Activated T-cell treated with anti-CD3 and anti-CD28 coated beads for 24 hours (primary cell): ENCODE measurements around the gene SEL1L.
A peak's percentile ranks its signal among the peaks of the same experiment; 100 is the strongest.
"Not testable (repeated sequence)": the region's sequence is repeated elsewhere in the genome, so short reads cannot be mapped to it uniquely, and the experiment has no call there.

Experiments
- DNase-seq: peaks from one replicate; pipeline ENCODE4 v3.0.0-alpha.2; 2020; ENCODE audit warnings: low read depth

SEL1L gene

DNA sequence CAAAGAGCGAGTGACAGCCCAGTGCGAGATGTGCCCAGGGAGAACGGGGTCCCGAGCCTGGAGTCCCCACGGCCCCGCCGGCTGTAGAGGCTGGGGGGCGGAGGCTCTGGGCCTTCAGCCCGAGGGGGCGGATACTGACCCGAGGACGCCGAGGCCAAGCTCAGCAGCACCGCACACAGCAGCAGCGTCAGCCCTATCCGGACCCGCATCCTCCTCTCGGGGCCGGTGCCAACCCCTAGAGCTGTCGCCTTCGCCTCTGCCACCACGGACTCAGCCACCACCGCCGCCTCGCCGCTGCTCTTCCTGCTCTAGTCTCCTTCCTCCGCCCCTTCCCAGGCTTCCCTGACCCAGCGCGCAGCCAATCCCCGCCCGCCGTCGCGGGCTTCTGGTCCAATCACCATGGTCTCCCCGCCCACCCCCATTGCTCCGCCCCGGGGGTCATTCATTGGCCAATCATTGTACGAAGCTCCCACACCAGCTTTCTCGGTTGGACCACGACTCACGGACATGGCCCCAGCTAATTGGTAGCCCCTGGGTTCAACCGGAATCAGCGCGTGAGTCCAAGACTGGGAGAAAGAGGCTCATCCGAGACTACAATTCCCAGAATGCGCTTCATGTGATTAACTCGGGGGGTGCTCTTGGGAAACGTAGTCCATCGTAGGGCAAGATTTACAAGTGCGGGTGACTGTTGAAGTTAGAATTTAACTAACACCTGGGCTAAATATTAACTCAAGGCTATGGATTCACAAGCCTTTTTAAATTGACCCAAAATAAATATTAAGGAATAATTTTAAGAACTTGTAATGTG lies at the start of gene SEL1L:
Gene SEL1L, minus strand, starts transcription at position 318 of the 808 bp plus-strand sequence. Its CDS starts 109 bp downstream, at position 209.
- DNase-seq, result peak; percentile 100

DNA sequence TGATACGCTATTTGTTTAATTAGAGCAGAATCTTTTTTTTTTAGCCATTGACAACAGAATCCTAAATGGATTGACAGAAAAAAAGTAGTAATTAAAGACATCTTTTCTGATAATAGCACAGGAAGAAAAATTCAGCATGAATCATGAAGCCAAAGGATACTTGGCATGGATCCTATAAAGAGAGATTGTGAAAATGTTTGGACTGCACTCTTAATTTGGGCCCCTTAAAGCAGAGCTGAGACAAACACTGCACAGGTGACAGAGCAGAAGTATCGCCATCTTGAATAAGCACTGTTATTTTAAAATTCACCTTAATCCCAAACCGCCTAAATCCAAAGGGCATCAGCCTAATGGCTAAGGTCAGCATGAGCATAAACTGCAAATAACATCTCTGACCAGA lies 48.8 kb upstream of the SEL1L start:
- DNase-seq, result no peak

DNA sequence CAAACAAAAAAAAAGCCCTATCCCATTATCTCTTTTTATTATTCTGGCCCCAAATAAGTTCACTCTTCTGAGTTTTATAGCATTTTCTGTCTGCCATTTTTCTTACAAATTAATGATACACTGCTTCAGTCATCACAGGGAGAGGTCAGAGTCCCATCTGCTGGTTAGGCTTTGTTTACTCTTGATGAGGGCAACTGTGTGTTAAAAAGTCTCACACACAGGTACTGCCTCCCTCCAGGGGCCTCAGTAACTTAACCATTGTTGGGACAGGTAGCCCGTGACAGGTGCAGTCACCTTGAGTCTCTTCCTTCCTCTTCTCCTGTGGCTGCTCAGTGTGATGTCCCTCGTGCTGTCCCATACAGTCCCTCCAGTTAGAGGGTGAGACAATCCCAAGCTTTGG lies 45.5 kb upstream of the SEL1L start:
- no peak for DNase-seq

DNA sequence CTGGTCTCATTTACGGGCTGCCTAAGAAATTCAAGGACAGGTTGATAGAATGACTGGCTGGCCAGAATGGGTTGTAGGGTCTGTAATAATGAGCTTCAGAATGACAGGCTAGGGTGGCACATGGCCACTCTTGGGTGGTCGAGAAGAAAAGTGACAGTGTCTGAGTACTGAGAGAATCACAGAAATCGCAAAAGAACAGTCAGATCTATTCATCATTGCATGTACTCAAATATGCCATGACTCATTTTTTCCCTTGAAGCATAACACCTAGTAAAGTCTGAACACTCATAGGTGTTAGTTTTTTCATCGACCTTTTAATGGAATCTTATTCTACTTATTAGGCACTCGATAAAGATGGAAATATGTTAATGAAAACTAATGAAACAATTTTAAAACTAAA lies 37.8 kb upstream of the SEL1L start:
- DNase-seq, result no peak

DNA sequence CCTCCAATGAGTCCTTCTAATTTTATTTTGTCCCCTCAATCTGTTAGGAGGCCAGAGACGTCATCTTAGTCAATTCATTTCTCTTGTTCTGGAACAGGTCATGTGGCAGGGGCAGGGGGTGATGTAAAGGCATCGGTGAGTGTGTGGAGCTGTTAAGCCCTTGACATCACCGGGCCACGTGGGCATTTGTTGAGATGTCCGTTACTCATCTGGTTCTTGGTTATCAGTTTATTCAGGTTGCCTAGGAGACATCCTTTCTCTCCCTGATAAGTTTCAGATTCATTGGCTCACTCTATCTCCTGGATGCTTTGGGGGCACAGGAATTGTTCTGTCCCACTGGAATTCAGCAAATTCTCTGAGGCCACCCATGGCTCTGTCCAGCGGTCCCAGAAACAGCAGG lies 33.6 kb upstream of the SEL1L start:
- no peak for DNase-seq

DNA sequence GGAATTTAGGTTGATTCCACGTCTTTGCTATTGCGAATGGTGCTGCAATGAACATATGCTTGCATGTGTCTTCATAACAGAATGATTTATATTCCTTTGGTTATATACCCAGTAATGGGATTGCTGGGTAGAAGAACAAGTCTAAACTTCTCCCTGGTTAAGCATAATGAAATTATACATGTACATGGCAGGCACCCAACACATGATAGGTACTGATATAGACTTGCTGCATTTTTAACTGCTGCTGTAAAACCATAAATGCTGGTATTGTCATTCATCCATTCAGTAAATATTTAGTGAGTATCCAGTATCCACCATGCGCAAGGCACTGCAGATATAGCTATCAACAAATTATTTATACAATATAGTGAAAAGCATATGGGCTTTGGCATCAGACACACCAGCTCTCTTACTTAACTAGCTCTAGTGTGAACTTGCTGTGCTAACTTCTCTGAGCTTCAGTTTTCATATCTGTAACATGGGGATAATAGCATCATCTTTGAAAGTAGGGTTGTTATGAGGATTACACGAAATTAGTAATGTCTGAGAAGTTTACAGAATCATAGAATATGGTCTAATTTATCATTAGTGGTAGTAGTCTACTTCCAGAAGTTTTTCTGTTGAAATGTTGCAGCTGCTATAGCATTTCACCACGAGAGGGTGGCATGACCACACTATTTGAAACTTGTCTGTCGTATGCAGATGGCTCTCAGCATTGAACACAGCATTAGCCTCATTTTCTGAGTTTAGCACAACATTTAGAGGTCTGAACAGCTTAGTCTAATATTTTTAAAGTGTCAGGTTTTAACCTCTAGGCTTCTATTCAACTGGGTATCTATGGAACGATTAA lies 32.0 kb upstream of the SEL1L start:
- no peak for DNase-seq

DNA sequence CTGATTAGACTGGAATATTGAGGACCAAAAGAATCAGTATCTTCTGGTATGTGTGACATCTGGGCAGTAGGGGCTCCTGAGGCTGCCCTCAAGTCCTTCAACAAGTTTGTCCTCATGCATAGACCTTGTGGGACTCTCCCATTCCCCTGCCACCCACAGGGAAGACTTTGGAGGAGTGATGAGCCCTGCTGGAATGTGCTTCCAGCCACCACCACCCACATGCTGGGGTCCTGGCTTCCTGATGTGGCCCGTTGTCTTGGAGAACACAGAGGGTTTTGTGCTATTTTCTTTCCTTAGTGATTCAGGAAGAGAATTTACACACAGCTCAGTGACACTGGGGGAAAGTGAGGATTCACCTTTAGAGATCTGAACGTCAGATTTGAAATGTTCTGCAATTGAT lies 29.2 kb upstream of the SEL1L start:
- no peak for DNase-seq

DNA sequence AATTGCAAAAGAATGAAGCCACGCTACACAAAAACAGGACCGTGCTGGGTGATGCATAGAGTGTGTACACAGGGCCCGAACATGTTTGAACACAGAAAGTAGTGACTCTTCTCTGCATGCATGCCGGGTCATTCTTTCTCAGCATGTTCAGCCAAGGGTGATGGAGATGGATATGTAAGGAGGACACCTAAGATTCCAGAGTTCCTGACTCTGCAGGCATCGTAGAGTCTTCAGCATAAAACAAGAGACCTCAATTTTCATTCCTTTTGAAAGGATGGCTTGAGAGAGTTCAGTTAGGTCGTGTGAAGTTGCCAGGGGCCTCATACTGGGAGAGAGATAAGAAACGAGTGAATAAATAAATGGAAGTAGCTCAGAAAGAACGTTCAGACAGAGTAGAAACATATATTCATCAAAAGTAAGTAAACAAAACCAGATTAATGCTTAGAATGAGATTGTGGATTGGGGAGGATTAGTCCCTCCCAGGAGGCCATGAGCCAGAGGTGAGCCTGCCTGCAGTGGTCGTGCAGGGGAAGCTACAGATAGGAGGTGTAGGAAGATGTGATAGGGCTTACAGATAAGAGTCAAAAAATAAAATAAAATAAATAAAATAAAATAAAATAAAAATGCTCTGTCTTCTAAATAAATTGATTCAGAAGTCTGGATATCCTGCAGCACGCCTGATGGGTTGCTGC lies 27.6 kb upstream of the SEL1L start:
- DNase-seq, result no peak

DNA sequence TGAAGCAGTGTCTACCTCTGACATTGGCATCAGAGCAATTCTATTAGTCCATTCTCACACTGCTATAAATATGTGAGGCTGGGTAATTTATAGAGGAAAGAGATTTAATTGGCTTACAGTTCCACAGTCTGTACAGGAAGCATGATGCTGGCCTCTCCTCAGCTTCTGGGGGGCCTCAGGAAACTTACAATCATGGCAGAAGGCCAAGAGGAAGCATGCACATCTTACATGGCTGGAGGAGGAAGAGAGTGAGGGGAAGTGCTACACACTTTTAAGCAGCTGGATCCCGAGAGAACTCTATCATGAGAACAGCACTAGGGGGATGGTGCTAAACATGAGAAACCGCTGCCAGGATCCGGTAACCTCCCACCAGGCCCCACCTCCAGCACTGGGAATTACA lies 25.7 kb upstream of the SEL1L start:
- DNase-seq, result no peak

DNA sequence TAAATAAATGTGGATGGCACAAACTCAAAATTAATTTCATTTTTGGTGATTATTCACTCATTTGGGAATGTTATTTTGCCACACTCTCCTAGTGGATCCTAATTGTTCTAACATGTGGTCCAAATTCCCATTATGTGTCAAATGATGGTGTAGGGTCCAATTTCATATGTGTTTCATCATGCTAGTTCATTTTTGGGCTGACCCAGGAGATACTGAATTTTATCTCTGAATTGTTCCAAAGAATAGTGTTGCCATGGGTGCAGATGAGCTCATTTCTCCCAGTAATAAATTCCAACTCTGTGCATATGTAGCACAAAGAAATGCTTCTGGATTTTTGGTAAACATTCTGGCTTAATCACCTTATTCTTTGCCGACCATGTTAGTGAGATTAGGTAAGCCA lies 23.5 kb upstream of the SEL1L start:
- no peak for DNase-seq

DNA sequence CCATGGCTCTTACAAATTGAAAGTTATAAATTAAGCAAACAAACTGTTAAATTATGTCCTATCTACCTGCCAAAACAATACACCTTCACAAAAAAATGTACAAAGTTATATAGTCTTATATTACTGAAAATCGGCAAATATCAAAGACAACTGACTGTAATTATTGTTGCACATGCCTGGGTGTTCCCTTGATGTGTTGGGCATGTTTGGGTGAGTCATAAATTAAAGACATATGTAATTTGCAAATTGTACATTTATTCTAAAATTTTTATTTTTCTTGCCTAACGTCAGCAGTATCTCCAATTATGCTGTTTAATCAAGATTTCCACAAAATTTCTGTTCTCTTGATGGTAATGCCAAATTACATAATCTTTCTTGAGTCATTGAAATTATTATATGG lies 22.0 kb upstream of the SEL1L start:
- no peak for DNase-seq

DNA sequence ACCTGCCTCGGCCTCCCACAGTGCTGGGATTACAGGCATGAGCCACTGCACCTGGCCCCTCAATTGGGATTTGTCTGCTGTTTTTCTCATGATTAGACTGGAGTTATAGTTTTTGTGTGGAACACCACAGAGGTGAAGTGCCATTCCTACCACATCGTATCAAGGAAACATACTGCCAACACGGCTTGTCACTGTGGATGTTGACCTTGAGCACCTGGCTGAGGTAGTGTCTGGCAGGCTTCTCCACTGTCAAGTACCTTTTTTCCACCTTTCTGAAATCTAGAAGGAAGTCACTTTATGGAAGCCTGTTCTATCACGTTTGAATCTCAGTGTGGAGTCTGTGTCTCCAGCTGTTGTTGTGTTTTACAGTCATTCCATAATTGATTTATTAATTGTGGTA lies 21.4 kb upstream of the SEL1L start:
- DNase-seq, result no peak

DNA sequence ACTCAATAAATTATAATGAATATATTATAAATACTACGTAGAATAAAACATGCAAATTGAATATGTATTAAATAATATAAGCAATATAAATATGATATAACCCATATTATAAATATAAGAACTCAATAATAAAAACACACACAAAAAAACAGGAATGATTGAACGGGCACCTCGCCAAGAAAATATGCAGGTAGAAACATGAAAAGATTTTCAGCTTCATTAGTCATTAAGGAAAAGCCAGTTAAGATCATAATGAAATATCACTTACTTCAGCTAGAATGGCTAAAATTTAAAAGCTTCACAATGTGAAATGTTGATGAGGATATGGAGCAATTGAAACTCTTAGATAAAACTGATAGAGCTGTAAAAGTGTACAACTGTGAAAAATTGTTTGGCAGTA lies 17.8 kb upstream of the SEL1L start:
- DNase-seq, result no peak

DNA sequence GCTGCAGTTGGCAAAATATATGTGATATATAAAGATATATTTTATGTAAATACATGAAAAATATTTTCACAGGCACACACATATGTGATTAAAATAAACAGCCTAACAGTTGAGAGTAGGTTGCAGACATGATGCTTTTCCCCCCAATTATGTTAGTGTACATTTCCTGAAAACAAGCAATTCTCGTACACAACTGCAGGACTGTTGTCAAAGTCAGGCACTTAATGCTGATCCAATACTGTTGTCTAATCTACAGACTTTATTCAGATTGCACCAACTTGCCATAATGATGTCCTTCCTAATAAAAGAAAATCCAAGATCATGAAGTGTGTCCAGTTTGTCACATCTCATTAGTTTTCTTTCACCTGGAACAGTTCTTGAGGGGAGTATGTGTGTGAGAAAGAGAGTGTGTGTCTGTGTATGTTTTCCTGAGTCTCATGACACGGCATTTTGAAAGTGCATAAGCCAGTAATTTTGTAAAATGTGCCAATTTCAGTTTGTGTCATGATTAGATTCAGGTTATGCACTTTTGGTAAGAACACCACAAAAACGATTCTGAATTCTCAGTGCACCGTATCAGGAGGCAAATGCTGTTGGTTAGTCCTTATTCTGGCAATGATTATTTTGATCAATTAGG lies 16.5 kb upstream of the SEL1L start:
- DNase-seq, result no peak

DNA sequence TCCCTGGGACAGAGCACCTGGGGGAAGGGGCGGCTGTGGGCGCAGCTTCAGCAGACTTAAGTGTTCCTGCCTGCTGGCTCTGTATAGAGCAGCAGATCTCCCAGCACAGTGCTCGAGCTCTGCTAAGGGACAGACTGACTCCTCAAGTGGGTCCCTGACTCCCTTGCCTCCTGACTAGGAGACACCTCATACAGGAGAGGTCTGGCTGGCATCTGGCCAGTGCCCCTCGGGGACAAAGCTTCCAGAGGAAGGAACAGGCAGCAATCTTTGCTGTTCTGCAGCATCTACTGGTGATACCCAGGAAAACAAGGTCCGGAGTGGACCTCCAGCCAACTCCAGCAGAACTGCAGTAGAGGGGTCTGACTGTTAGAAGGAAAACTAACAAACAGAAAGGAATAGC lies 7.6 kb upstream of the SEL1L start:
- DNase-seq, result not testable (repeated sequence)

DNA sequence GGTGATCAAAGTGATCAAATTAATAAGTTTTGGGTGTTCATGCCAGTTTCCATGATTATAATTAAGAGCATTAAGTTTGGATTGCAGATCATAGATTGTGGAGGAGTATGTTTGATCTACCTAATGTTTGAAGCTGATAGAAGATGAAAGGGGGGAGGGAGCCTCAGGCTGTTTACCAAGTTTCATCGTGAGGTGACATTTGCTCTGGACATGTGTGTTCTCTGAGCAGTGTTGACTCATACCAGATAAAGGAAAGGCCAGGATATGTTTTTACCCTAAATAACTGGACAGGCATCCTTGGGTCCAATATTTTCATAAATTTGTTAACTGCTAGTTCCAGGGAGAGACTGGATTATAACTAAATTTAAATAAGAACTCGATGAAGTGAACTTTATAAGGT lies 3.5 kb upstream of the SEL1L start:
- no peak for DNase-seq

DNA sequence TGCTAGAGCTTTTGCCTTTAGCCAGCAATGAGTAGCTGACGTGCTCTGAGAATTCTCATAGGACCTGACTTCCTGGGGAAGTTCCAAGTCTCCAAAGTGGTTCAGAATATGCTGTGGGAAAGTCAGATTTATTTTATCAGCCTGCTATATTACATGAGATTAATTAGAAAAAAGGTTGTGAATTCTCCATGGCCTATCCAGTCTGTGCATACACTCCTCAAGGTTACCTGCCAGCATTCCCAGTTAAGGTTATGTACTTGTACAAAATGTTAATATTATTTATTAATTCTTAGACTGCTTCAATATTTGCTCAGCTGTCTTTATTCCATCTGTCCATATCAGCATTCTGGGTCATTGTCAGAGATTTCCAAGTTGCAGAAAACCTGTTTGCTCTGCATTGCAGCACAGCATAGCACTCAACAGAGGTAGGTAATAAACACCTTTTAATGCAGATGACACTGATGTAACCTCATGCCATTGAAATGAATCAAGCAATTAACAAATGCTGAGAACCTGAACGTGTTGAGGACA lies 2.7 kb upstream of the SEL1L start:
- DNase-seq, result no peak

DNA sequence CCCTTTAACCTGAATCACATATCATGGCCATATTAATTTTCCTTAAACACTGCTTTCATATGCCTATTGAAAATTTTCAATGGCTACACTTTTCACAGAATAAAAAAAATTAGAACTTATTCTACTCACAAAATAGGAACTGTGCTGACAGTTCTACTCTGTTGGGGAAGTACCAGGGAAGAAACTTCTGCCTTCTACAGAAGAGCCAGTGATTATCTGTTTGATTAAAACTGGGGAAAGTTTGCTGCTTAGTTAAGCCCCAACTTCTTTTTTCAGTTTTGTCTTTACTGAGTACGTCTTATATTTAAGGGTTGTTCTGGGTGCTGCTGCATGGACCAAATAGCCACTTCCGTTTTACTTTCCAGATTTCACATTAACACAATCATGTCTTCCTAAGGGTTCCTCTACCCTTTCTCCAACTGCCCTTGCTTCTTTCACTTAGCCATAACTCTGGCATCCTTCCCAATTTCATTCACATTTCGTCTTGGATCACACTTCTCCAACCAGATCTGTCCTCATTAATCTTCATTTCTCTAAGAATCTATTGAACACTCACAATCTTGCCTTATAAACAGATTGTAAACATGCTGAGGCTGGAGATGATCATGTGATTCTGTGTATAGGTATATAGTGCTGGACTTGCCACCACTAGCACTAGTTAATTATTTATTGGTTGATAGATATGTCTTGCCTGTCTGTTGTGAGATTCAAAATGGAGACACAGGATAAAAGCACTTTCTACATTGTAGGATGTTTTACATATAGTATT lies 1.9 kb upstream of the SEL1L start:
- no peak for DNase-seq

DNA sequence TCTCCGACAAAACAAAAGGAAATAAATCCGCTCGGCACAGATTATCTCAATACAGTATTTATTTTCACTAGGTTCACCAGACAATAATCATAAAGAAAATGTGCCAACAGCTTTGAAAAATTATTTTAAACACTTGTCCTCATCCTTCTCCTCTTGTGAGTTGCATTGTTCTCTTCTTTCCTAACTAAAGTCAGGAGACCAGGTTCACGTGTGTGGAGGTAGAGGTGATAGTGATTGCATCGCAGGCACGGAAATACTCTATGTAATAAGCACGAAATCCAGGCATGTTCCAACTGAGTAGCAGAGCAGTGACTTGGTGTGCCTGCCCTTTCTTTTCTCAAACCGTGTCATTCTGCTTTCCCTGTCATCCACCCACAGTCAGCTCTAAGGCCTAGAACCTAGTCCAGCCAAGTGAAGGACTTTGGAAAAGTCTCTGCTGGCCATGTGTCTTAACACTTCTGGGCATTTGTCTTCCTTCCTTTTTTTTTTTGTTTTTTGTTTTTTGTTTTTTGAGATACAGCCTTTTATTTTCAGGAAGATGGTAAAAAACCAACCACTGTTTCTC lies 939 bp upstream of the SEL1L start:
- DNase-seq, result no peak

DNA sequence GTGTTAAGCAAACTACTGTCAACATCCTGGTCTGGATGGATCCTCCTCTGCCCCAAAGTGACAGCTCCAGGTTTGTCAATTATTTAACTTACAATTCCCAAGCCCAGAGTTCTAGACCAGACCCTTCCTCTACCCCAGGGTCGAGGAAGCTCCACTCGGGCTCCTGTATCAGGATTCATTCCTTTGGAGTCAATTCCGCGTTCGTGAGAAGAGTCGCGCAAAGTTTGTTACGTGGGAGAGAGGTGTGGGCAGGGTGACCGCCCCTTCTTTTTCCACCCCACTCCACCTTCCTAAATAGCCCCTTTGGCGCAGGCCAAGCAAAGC lies 479 bp downstream of the SEL1L start:
- no peak for DNase-seq

DNA sequence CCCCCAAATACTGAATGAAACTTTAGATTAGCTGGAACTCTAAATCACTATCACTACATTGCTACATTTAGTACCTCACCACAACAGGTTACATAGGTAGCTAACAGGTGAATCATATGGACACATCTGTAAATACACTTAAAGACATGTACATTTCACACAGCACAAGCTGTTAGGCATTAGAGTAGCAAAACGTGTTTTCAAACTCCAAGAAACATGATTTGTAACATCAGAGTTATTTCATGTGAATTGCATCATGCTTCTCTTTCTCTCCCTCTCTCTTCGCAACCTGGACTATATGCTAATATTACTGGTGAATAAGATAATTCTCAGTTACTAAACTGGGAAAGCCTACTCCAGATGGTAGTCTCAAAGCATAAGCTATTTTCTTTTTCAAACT lies 4.3 kb downstream of the SEL1L start:
- no peak for DNase-seq
